Loucy (cell line): Measurements from ENCODE around the gene SLC12A1.

Experiments used
- H2AFZ ChIP-seq: fragments of 200-600 bp; sonication (generic); 2 replicates; pipeline ENCODE4 v1.6.0; 2016; ENCODE audit warnings: antibody characterized with exemption, mild to moderate bottlenecking, low read length, moderate library complexity
- H3F3A ChIP-seq: fragments of 200-600 bp; 2 replicates; pipeline ENCODE4 v1.6.0; 2016; ENCODE audit warnings: antibody characterized with exemption, low read depth, mild to moderate bottlenecking
- H3K27me3 ChIP-seq: fragments of 200-600 bp; sonication (generic); 2 replicates; pipeline ENCODE4 v1.6.1; 2014; ENCODE audit warnings: low read length, mild to moderate bottlenecking; ENCODE audit not compliant: insufficient read depth, poor library complexity, severe bottlenecking
- H3K36me3 ChIP-seq: fragments of 200-600 bp; sonication (generic); 2 replicates; pipeline ENCODE4 v1.6.1; 2016; ENCODE audit warnings: low read length; ENCODE audit not compliant: insufficient read depth
- H3K4me1 ChIP-seq: fragments of 200-600 bp; sonication (generic); 2 replicates; pipeline ENCODE4 v1.5.1; 2014; ENCODE audit warnings: low read length, mild to moderate bottlenecking; ENCODE audit not compliant: insufficient read depth, poor library complexity, severe bottlenecking
- H3K4me2 ChIP-seq: fragments of 200-600 bp; sonication (generic); 2 replicates; pipeline ENCODE4 v1.6.0; 2014; ENCODE audit warnings: antibody characterized with exemption, low read length, low read depth, mild to moderate bottlenecking; ENCODE audit not compliant: poor library complexity, severe bottlenecking
- H3K4me3 ChIP-seq: fragments of 200-600 bp; sonication (generic); 2 replicates; pipeline ENCODE4 v1.5.1; 2014; ENCODE audit warnings: low read length, mild to moderate bottlenecking, mixed read lengths; ENCODE audit not compliant: poor library complexity, severe bottlenecking
- H3K79me2 ChIP-seq: fragments of 200-600 bp; sonication (generic); 2 replicates; pipeline ENCODE4 v1.6.1; 2014; ENCODE audit warnings: low read length; ENCODE audit not compliant: insufficient read depth
- H3K9ac ChIP-seq: fragments of 200-600 bp; sonication (generic); 2 replicates; pipeline ENCODE4 v1.6.0; 2014; ENCODE audit warnings: mild to moderate bottlenecking, low read depth, low read length, moderate library complexity; ENCODE audit not compliant: poor library complexity, severe bottlenecking
- H3K9me2 ChIP-seq: fragments of 200-600 bp; sonication (generic); replicated peaks from 2 replicates; pipeline ENCODE4 v1.6.1; 2016; ENCODE audit warnings: low read depth, low read length, mixed read lengths
- H3K9me3 ChIP-seq: fragments of 200-600 bp; sonication (generic); 2 replicates; pipeline ENCODE4 v1.6.1; 2014; ENCODE audit warnings: mild to moderate bottlenecking, antibody characterized with exemption, low read length, low read depth; ENCODE audit not compliant: insufficient read depth
- H4K20me1 ChIP-seq: fragments of 200-600 bp; sonication (generic); 2 replicates; pipeline ENCODE4 v1.6.0; 2014; ENCODE audit warnings: antibody characterized with exemption, low read length, mild to moderate bottlenecking; ENCODE audit not compliant: insufficient read depth, poor library complexity, severe bottlenecking
- CTCF ChIP-seq: fragments of 200-600 bp; sonication (generic); conservative IDR thresholded peaks from 2 replicates; pipeline ENCODE4 v1.5.1; 2014; ENCODE audit warnings: mild to moderate bottlenecking, antibody characterized with exemption, low read length
- EZH2phosphoT487 ChIP-seq: fragments of 200-600 bp; IDR thresholded peaks from 2 replicates; pipeline ENCODE4 v1.6.1; 2018; ENCODE audit warnings: antibody characterized with exemption, mild to moderate bottlenecking, moderate library complexity, borderline replicate concordance

Gene SLC12A1

GRCh38 chr15:48330855-48331795 is 125.0 kb downstream of the SLC12A1 start, which contains the start of gene DUT:
Gene DUT, plus strand, starts transcription at chr15:48331429. Its CDS starts 87 bp downstream, at chr15:48331516.
- Histone ChIP-seq H3K36me3 (peaks cover 9% of the 10 kb centered on the region; the same call in 1 of the 2 replicates), H4K20me1 (peaks cover 39% of the 10 kb centered on the region), H3K9me2 (no peaks in the 10 kb centered on the region), H3K9ac (peak within 1 kb of the TSS; percentile 94), H3F3A (no peaks in the 10 kb centered on the region), H3K27me3 (no peaks in the 10 kb centered on the region), H3K4me1 (peaks cover 38% of the 10 kb centered on the region), H3K79me2 (peaks cover 59% of the 10 kb centered on the region), H2AFZ (peak within 1 kb of the TSS; percentile 92), H3K4me2 (peak within 1 kb of the TSS; percentile 85), H3K4me3 (peak within 1 kb of the TSS; percentile 85), H3K9me3 (no peaks in the 10 kb centered on the region)
- TF ChIP-seq EZH2phosphoT487, result no peak
- TF ChIP-seq CTCF, result peak; percentile 47

GRCh38 chr15:48331796-48332641 is 125.9 kb downstream of the SLC12A1 start:
- H3K4me2 ChIP-seq, result peak overlapping the region; percentile 80
- peak overlapping the region; percentile 94 for H3K9ac ChIP-seq
- TF ChIP-seq CTCF (no peak), EZH2phosphoT487 (no peak)
- peak overlapping the region; percentile 92 for H2AFZ ChIP-seq
- no peaks in the 10 kb centered on the region for H3K27me3 ChIP-seq
- H3K4me3 ChIP-seq, result peak overlapping the region; percentile 85
- H3K36me3 ChIP-seq, result peaks cover 16% of the 10 kb centered on the region; the same call in 1 of the 2 replicates
- peaks cover 67% of the 10 kb centered on the region for H3K79me2 ChIP-seq
- H3K4me1 ChIP-seq, result peaks cover 38% of the 10 kb centered on the region
- H4K20me1 ChIP-seq, result peaks cover 43% of the 10 kb centered on the region
- H3F3A ChIP-seq, result no peaks in the 10 kb centered on the region
- H3K9me2 ChIP-seq, result no peaks in the 10 kb centered on the region
- H3K9me3 ChIP-seq, result no peaks in the 10 kb centered on the region

GRCh38 chr15:48332642-48333034 is 126.5 kb downstream of the SLC12A1 start:
- H3K27me3 ChIP-seq, result no peaks in the 10 kb centered on the region
- H4K20me1 ChIP-seq, result peaks cover 49% of the 10 kb centered on the region
- H3F3A ChIP-seq, result no peaks in the 10 kb centered on the region
- H3K36me3 ChIP-seq, result peaks cover 19% of the 10 kb centered on the region; the same call in 1 of the 2 replicates
- H3K4me3 ChIP-seq, result peak overlapping the region; percentile 85
- peaks cover 44% of the 10 kb centered on the region for H3K4me1 ChIP-seq
- no peak overlapping the region for H2AFZ ChIP-seq
- peak overlapping the region; percentile 94 for H3K9ac ChIP-seq
- TF ChIP-seq CTCF, result no peak
- no peak for TF ChIP-seq EZH2phosphoT487
- H3K79me2 ChIP-seq, result peaks cover 73% of the 10 kb centered on the region
- H3K4me2 ChIP-seq, result peak overlapping the region; percentile 80
- H3K9me2 ChIP-seq, result no peaks in the 10 kb centered on the region
- H3K9me3 ChIP-seq, result no peaks in the 10 kb centered on the region
